Large intestine (tissue), 3 donors: ENCODE data around the gene IGLL1. TPM values are rescaled to one million over a fixed set of nuclear protein-coding genes. Genes with fewer than 3 reads are reported as not detected.
"Not testable (repeated sequence)": the region's sequence is repeated elsewhere in the genome, so short reads cannot be mapped to it uniquely, and the experiment has no call there.

Source experiments
- DNase-seq, 2 donors: peaks; one replicate each; pipeline versions ENCODE4 v3.0.0 to v3.0.0-alpha.2; 2013
- H3K27ac ChIP-seq: one replicate; pipeline ENCODE4 v1.5.1; 2013; ENCODE audit warnings: low read length
- H3K27me3 ChIP-seq: 2 replicates; pipeline ENCODE4 v1.6.1; 2013; ENCODE audit warnings: low read length; ENCODE audit not compliant: control insufficient read depth, insufficient read depth
- H3K36me3 ChIP-seq: 2 replicates; pipeline ENCODE4 v1.6.1; 2013; ENCODE audit warnings: low read length; ENCODE audit not compliant: control insufficient read depth, insufficient read depth
- H3K4me1 ChIP-seq: one replicate; pipeline ENCODE4 v1.6.1; 2013; ENCODE audit warnings: low read length; ENCODE audit not compliant: control insufficient read depth, insufficient read depth
- H3K4me3 ChIP-seq: one replicate; pipeline ENCODE4 v1.5.1; 2013; ENCODE audit warnings: low read length
- H3K9me3 ChIP-seq: one replicate; pipeline ENCODE4 v1.6.1; 2013; ENCODE audit warnings: mild to moderate bottlenecking, low read depth, low read length, moderate library complexity; ENCODE audit not compliant: control insufficient read depth
- WGBS: methylation state at CpG from one replicate; pipeline ENCODE4 v1.1.5; 2013; ENCODE audit warnings: low lambda C conversion rate; ENCODE audit not compliant: insufficient coverage; 5-methylcytosine and 5-hydroxymethylcytosine counted together
- polyA plus RNA-seq: library from polyadenylated mRNA; unstranded; fragments of 120-200 nt; gene quantifications from one replicate; pipeline ENCODE4 v1.2.1, GENCODE V29; 2013

IGLL1 gene
- polyA plus RNA-seq, 1 donor = 0.60 TPM

- no peaks in the 10 kb centered on the region for H3K36me3 ChIP-seq
- WGBS = 100% methylated on average over 4 of the region's 12 CpGs
- H3K4me1 ChIP-seq = peaks cover 5% of the 10 kb centered on the region
- no peak overlapping the region for H3K4me3 ChIP-seq
- H3K9me3 ChIP-seq = no peaks in the 10 kb centered on the region
- no peaks in the 10 kb centered on the region for H3K27me3 ChIP-seq
- H3K27ac ChIP-seq = no peak overlapping the region
- no peak for DNase-seq
Observed at GRCh38 chr22:23609983-23610781, 30.1 kb upstream of the IGLL1 start.

GRCh38 chr22:23608583-23608982, 28.5 kb upstream of the IGLL1 start:
- no peak for DNase-seq
- no peaks in the 10 kb centered on the region for H3K9me3 ChIP-seq
- no CpG with 5 or more reads among the region's 6 CpGs for WGBS

GRCh38 chr22:23606204-23607131, 26.4 kb upstream of the IGLL1 start:
- Histone ChIP-seq H3K9me3 (no peaks in the 10 kb centered on the region), H3K36me3 (no peaks in the 10 kb centered on the region), H3K27ac (no peak overlapping the region), H3K27me3 (no peaks in the 10 kb centered on the region), H3K4me3 (no peak overlapping the region), H3K4me1 (peaks cover 6% of the 10 kb centered on the region)
- WGBS = no CpG with 5 or more reads among the region's 20 CpGs
- no peak for DNase-seq

More at GRCh38 chr22:23608583-23608982, 28.5 kb upstream of the IGLL1 start:
- no peak overlapping the region for H3K4me3 ChIP-seq
- no peak overlapping the region for H3K27ac ChIP-seq
- H3K27me3 ChIP-seq = no peaks in the 10 kb centered on the region
- peaks cover 11% of the 10 kb centered on the region for H3K4me1 ChIP-seq
- no peaks in the 10 kb centered on the region for H3K36me3 ChIP-seq

GRCh38 chr22:23604939-23605712, 25.0 kb upstream of the IGLL1 start:
- Histone ChIP-seq H3K4me1 (peaks cover 6% of the 10 kb centered on the region), H3K27me3 (no peaks in the 10 kb centered on the region), H3K9me3 (no peaks in the 10 kb centered on the region), H3K4me3 (no peak overlapping the region), H3K27ac (no peak overlapping the region), H3K36me3 (no peaks in the 10 kb centered on the region)
- no CpG with 5 or more reads among the region's 8 CpGs for WGBS
- DNase-seq = peak; percentile 22 to 60

GRCh38 chr22:23603266-23603665, 23.2 kb upstream of the IGLL1 start:
- DNase-seq = no peak
- H3K9me3 ChIP-seq = no peaks in the 10 kb centered on the region
- no peaks in the 10 kb centered on the region for H3K36me3 ChIP-seq
- WGBS = no CpG with 5 or more reads among the region's 7 CpGs
- no peaks in the 10 kb centered on the region for H3K27me3 ChIP-seq
- peaks cover 6% of the 10 kb centered on the region for H3K4me1 ChIP-seq
- no peak overlapping the region for H3K4me3 ChIP-seq
- no peak overlapping the region for H3K27ac ChIP-seq

GRCh38 chr22:23598805-23599518, 18.9 kb upstream of the IGLL1 start:
- Histone ChIP-seq H3K4me3 (no peak overlapping the region), H3K36me3 (no peaks in the 10 kb centered on the region), H3K27me3 (no peaks in the 10 kb centered on the region), H3K27ac (no peak overlapping the region), H3K4me1 (no peaks in the 10 kb centered on the region), H3K9me3 (no peaks in the 10 kb centered on the region)
- no peak for DNase-seq
- no CpG with 5 or more reads among the region's 9 CpGs for WGBS

- not testable (repeated sequence) for H3K27ac ChIP-seq, DNase-seq, H3K27me3 ChIP-seq, H3K36me3 ChIP-seq, H3K9me3 ChIP-seq, H3K4me3 ChIP-seq, H3K4me1 ChIP-seq
- no CpG with 5 or more reads among the region's 7 CpGs for WGBS
Observed at GRCh38 chr22:23597576-23598268, 17.6 kb upstream of the IGLL1 start.

- 60% methylated on average over 1 of the region's 6 CpGs for WGBS
- H3K4me3 ChIP-seq, H3K9me3 ChIP-seq, H3K27ac ChIP-seq, H3K4me1 ChIP-seq, H3K27me3 ChIP-seq, H3K36me3 ChIP-seq, DNase-seq: not testable (repeated sequence)
Observed at GRCh38 chr22:23595904-23596303, 15.8 kb upstream of the IGLL1 start.

- DNase-seq = no peak
- no CpG with 5 or more reads among the region's 7 CpGs for WGBS
- no peak overlapping the region for H3K27ac ChIP-seq
Observed at GRCh38 chr22:23591846-23592245, 11.8 kb upstream of the IGLL1 start.

More at GRCh38 chr22:23591846-23592245, 11.8 kb upstream of the IGLL1 start:
- no peaks in the 10 kb centered on the region for H3K4me1 ChIP-seq
- H3K4me3 ChIP-seq = no peak overlapping the region
- H3K27me3 ChIP-seq = no peaks in the 10 kb centered on the region
- no peaks in the 10 kb centered on the region for H3K36me3 ChIP-seq
- H3K9me3 ChIP-seq = no peaks in the 10 kb centered on the region
